Measurements from ENCODE around the gene DENND1B.

- TF ChIP-seq POLR2A (IDR thresholded peaks at IDR 0.05) (no peak), CTCF (IDR thresholded peaks at IDR 0.05) (no peak)
These were observed 13.8 kb upstream of the DENND1B start for GRCh38 chr1:197788741-197789739.
